Measurements from ENCODE around the gene ETV7.
"Not testable (repeated sequence)": the region's sequence is repeated elsewhere in the genome, so short reads cannot be mapped to it uniquely, and the experiment has no call there.

ETV7 gene

DNA sequence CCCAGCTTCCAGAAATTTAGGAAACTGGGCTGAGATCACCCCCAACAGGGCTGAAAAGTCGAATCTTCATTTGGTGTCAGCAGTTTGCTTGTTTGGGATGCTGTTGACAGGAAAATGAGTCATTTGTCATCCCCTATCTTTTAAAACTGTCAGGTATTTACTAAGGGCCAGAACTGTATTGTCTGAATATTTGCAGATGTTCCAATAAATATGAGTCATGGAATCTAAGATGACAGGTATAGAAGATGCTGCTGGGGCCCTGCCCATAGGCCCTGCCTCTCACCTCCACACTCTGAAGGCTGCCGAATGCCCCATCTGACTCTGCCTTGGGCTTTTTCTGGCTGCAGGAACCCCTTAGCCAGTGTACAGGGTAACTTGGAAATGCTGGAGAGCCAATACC is 3.9 kb downstream of the ETV7 start:
- no peak for DNase-seq (ENCODE audit: low spot score)

DNA sequence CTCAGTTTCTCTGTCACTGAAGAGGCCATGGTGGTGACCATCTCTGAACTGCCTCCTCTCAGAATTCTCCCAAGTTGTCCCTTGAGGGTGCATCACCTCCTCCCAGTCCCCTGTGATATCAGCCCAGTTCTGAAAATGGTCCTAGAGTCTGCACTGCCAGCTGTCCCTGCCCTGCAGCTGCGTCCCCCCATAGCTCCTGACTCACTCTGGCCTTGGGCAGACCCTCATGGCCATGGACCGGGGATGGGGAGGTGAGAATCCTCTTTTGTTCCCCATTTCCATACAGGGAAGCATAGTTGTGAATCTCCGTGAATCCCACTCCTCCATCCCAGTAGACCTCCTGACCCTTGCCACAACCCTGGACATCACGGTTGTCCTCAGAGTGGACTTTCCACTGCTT is 4.5 kb downstream of the ETV7 start:
- DNase-seq (ENCODE audit: low spot score): no peak

DNA sequence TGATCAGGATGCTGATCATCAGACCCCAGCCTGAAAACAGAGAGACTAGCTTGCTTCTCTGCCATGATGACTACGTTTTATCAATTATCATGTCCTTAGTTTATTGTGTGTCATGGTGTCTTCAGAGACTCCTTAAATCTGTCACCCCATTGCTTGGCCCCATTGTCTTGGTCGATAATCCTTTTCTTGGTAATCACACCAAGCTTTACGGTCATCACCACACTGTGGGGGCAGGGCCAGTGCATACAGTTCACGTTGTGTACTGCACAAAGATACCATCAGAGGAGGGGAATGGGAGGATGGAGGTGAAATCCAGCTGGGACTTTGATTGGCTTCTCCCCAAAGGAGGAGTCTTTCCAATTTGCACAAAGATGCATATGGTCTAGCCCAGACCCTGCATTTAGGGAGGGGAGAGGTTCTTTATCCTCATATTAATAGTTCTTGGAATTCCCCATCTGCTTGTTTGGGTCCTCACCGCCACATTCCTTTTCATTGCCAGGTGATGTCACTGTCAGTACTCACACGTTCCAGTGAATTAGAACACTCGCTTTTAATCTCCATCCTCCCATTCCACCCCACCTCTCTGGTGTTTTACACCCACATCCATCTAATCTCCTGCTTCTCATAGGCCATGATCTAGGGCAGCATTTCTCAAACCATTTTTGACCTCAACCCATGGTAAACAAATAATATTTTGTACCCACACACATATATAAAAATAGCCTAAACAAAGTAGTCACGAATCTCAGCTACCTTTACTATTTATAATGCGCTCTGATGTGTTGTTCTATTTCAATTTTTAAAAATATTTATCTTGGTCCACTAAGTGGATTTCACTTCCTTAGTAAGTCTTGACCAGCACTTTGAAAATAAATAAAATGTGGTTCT is 5.7 kb downstream of the ETV7 start:
- DNase-seq (ENCODE audit: low spot score): no peak

DNA sequence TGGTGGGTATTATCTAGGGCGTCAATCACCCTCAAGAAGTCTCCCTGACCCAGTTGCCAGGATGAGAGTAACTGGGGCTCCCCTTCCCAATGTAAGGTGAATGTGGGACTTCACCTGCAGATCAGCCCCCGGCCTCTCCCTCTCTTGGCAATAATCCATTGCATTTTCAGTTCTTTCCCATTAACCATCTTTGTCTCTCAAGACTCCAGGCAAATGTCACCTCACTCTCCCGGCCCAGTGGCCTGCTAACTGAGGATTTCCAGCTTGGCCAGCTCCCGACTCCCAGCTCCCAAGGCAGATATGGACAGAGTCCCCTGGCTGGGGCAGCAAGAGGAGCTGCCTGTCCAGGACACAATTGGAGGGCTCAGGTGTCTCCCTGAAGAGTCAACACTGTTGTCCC is 7.3 kb downstream of the ETV7 start:
- DNase-seq (ENCODE audit: low spot score): no peak

- DNase-seq (ENCODE audit: low spot score): no peak
Measured at GRCh38 chr6:36378936-36379335, 8.5 kb downstream of the ETV7 start.

DNA sequence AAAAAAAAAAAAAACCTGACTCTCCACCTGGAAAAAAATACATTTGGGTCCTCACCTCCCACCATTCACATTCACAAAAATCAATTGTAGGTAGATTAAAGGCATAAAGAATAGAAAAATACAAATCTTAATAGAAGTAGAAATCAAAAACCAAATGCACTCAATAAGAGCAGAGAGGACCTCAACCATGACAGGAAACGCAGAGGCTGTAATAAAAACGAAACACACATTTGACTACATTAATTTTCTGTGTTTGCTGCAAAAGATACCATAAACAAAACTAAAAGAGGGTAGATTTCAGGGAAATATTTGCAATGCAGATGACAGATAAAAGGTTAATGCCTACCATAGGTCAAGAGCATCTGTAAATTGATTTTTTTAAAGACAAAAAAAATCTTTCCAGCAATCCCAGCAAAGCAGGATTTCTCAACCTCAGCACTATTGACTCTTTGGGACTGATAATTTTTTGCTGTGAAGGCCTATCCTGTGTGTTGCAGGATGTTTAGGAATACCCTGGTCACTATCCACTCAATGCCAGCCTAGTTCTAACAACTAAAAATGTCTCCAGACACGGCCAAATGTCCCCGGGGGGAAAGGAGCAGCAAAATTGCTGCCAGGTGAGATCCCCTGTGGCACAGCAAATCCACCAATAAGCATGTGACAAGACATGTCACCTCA is 9.1 kb downstream of the ETV7 start:
- DNase-seq (ENCODE audit: low spot score): no peak

DNA sequence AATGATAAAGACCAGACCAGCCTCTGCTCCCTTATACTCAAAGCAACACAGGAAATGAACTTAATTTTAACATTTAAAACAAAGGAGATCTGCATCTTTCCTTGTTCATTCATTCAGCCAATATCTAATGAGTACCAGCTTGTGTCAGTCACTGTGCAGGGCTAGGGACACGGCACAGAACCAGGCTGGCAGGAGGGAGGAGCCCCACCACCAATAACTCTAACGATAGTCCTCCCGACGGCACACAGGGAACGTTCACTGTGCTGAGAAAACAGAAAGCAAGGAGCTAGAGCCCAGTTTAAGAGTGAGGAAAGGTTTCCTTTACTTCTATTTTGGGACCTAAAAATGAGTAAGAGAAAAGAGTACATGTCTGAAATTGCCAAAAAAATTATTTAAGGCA is 9.9 kb downstream of the ETV7 start:
- no peak for DNase-seq (ENCODE audit: low spot score)

GRCh38 chr6:36376742-36377141 is 10.7 kb downstream of the ETV7 start:
- DNase-seq (ENCODE audit: low spot score): no peak

GRCh38 chr6:36376183-36376582 is 11.3 kb downstream of the ETV7 start:
- DNase-seq (ENCODE audit: low spot score): no peak

DNA sequence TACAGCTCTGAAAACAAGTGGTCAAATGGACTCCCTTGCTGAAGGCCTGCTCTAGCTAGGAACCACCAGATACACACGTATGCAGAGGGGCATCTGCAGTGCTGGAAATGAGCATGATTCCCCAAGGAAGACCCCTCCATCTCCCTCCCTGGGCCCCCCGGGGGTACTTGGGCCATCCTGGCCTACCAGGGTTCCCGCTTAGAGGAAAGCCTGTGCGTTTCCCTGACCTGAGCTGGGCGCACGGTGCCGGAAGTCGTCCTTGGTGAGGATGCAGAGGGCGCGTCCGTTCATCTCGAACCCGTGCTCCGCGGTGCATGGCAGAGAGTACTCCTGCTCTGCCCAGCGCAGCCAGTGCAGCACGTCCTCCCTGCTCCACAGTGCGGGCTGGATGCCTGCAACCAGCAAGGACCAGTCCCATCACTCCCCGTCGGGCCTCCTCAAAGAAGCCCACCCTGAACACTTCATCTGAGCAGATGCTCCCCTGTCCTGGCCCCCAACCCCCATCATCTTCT is 11.8 kb downstream of the ETV7 start:
- no peak for DNase-seq (ENCODE audit: low spot score)

DNA sequence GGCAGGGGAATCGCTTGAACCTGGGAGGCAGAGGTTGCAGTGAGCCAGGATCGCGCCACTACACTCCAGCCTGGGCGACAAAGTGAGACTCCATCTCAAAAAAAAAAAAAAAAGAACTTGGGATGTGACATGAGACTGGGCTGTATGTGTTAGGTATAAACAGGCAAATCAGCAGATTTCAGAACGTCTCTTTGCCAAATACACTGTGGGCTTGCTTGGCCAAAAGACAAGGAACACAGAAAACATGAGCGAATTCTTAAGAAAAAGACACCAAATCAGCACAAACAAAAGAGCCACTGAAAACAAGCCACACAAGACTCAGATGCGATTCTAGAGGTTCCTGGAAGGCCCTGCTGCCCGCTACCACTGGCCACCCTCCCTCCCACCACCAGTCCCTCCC is 12.5 kb downstream of the ETV7 start:
- DNase-seq (ENCODE audit: low spot score): no peak

GRCh38 chr6:36374194-36374593 is 13.3 kb downstream of the ETV7 start:
- no peak for DNase-seq (ENCODE audit: low spot score)

DNA sequence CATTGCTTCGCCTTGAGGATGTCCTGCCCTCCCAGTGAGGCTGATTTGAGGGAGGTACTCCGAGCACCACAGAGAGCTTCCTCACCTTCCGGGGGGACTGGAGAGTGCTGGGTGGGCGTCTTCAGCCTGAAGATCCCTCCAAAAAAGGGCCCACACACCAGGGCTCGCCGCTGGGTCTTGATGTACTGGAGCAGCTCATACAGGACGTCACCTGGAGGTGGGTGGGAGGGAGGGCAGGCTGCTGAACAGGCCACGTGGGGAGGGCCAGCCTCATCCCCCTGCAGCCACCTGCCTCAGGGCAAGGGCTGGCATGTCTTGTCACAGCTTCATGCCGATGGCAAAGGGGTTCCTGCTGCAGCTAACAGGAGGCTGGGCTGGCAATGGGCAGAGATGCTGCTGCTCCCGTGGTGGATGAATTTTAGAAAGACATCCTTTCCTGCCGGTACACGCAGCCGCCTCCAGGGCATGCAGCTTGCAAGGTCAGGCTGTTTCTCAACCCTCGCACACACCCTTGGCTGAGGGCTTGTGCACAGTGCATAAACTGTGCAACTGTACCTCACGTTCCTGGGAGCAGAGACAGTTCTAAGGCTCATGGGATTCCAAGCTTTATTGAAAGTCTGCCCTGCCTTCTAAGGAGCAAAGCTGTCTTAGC is 14.0 kb downstream of the ETV7 start:
- no peak for DNase-seq (ENCODE audit: low spot score)

- no peak for DNase-seq (ENCODE audit: low spot score)
Measured at GRCh38 chr6:36372088-36372487, 15.4 kb downstream of the ETV7 start.

- no peak for DNase-seq (ENCODE audit: low spot score)
Measured at GRCh38 chr6:36371211-36371610, 16.3 kb downstream of the ETV7 start.

DNA sequence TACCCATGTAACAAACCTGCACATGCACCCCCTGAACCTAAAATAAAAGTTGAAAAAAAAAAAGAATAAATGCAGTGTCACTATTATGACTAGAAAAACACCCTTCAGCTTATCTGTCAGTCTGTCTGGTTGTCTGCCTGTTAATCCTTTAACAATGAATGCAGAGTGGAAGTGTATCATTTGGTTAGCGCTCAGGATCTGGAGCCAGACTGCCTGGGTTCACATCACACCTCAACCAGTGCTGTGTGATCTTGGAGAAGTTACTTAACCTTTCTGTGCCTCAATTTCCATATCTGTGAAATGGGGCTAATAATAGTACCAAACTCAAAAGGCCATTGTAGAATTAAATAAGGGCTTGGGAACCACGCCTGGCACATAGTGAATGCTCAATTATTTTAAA is 16.8 kb downstream of the ETV7 start:
- DNase-seq (ENCODE audit: low spot score): no peak

DNA sequence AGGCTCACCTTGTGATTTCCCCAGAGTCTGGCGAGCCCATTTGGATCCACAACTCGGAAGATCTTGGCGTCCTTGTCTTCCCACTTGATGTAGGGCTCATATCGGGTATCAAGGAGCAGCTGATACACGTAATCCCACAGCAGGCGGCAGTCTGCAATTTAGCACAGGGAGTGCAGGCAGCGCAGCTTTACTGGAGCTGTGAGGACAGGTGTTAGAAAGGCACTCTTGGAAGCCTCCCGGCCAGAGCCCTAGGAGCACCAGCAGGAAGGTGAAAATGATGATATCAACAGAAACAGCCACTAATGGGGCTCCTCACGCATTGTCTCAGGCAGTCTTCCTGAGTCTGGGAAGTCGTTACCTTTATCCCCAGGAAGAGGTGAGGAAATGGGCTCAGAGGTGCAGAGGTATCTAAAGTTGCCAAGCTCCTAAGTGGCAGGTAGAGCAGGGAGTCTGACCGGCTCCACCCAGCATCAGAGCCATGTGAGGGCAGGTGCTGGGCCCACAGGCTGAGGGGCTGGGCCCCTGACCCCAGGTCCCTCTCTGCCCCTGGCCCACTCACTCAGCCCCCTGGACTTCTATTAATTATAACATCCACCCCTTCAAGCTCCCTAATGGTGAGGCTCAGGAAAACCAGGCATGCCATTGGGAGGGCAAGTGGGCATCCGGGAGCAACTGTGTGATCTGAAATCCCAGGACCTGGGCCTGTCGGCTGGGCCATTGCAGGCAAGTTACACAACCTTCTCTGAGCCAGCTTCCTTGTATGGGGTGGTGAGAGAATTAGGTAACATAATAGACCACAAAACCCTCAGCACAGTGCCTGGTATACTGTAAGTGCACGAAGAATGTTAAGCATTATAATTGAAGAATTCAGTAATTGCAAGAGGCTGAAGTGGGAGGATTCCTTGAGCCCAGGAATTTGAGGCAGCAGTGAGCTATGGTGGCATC is 18.3 kb downstream of the ETV7 start:
- no peak for DNase-seq (ENCODE audit: low spot score)

DNA sequence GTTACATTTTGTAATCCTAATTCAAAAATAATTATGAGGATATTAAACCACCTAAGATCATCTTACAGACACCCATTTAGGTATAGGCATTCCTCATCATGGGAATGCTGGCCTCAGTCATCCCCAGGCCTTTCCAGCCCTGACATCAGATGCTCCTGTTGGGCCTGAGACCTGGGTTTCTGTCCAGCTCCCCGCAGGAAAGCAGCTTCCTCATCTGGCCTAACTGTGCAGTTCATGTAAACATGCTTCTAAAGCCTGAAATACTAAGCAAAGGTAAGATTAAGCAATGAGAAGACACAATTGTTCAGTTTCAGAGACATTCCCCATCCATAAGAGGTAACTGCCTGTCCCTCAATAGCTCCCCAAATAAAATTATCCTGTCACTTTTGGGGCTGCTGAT is 19.0 kb downstream of the ETV7 start:
- no peak for DNase-seq (ENCODE audit: low spot score)

DNA sequence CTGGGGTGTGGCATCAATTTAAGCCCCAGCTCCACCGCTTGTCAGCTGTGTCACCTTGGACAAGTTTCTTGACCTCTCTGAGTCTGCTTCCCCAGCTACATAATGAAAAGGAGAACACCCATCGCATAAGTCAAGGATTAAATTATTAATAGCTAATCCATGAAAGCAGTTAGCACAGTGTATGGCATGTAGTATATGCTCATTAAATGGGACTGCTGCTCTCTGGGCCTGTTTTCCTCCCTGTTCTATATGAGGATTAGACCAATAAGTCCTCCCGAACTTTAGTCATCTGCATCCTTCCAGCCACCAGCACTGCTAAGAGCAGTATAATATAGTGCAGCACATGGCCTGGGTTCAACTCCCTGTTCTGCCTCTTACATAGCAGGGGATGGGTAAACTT is 19.7 kb downstream of the ETV7 start:
- no peak for DNase-seq (ENCODE audit: low spot score)

DNA sequence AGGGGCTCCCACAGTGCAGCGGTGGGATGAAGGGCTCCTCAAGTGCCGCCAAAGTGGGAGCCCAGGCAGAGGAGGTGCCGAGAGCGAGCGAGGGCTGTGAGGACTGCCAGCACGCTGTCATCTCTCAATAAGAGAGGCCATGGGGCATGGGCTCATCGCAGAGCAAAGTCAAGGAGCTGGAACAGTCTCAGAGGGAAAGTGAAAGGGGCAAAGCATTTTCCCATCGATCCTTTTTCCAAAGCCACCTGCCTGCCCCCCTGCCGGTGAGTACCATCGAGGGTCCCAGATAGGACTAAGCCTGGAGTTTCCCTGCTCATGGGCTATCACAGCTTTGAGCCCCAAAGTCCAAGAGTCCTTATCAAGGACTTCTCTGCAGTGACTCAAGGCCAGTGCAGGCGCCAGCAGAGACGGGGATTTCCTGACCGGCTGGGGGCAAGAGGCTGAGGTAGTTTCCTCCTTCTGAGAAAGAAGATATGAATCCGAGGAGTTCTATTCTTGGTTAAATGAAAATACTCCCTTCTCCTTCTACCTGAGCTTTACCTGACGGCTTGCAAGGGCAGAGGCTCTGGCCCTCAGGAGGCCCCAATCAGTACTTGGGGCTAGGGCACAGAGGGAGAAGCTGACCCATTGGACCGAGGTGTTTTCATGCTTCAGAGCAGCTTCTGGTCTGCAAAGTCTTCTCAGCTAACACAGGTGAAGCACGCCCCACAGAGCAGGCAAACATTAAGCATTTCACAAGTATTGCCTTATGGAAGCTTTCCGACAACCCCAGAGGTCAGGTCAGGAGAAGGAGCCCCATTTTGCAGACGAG is 22.6 kb downstream of the ETV7 start:
- DNase-seq (ENCODE audit: low spot score): no peak

- not testable (repeated sequence) for DNase-seq (ENCODE audit: low spot score)
Measured at GRCh38 chr6:36364061-36364635, 23.3 kb downstream of the ETV7 start.

All from HuH-7.5 (cell line).